ENCODE measurements around the gene TMEM132D. TPM values are rescaled to one million over a fixed set of nuclear protein-coding genes. Genes with fewer than 3 reads are reported as not detected.

The TMEM132D gene
- total RNA-seq, 1 donor from 2014 or later, result not detected

DNA sequence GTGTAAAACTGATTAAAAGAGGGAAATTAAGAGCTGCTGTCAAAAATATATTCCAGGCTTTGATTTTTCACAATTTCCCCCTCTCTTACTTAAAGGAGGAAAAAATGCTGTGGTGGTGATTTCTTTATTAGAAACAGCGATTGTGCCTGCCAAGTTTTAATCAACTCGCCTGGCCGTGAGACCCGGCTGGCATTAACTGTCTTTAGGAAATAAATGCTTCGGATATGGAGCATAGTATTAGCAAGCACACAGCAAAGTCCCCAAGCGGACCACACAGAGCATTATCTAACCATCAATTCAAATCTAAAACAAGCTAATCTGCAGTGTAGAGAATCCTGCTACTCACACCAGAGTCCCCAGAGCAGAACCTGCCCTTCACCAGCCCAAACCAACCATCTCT is 457.1 kb downstream of the TMEM132D start:
- Histone ChIP-seq H3K4me3 (no peak overlapping the region), H3K4me1 (no peaks in the 10 kb centered on the region), H3K36me3 (no peaks in the 10 kb centered on the region), H3K27ac (no peak overlapping the region), H3K9me3 (no peaks in the 10 kb centered on the region), H3K27me3 (no peaks in the 10 kb centered on the region)
- intact Hi-C loops (cut with DNase I), result no loop called here
- DNase-seq (ENCODE audit: extremely low spot score in 2 of 2), result no peak
- no peak for TF ChIP-seq POLR2A (IDR thresholded peaks at IDR 0.05)
- TF ChIP-seq, protein P1, sequence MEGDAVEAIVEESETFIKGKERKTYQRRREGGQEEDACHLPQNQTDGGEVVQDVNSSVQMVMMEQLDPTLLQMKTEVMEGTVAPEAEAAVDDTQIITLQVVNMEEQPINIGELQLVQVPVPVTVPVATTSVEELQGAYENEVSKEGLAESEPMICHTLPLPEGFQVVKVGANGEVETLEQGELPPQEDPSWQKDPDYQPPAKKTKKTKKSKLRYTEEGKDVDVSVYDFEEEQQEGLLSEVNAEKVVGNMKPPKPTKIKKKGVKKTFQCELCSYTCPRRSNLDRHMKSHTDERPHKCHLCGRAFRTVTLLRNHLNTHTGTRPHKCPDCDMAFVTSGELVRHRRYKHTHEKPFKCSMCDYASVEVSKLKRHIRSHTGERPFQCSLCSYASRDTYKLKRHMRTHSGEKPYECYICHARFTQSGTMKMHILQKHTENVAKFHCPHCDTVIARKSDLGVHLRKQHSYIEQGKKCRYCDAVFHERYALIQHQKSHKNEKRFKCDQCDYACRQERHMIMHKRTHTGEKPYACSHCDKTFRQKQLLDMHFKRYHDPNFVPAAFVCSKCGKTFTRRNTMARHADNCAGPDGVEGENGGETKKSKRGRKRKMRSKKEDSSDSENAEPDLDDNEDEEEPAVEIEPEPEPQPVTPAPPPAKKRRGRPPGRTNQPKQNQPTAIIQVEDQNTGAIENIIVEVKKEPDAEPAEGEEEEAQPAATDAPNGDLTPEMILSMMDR (IDR thresholded peaks at IDR 0.05), result no peak
- no peak for TF ChIP-seq POLR2AphosphoS5 (IDR thresholded peaks at IDR 0.05; ENCODE audit: insufficient read depth in 1 of 2, low read depth in 1 of 2)

DNA sequence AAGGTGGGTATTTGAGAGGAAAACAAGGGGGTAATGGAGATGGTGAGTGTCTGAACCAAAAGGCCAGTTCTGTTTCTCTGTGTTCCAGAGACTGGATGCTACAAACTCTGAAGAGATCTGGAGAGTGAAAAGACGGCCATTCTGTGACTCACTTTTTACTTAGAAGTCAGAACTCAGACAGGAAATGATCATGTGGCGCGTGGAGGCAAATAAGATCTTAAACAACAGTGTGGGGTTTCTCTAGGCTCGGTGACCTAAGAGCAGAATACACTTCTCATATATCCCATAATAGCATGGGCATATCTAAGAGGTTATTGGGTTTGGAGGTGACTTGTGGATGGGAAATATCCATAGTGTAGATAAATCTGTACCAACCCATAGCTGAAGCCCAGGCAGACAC is 463.5 kb downstream of the TMEM132D start:
- H3K27ac ChIP-seq, result no peak overlapping the region
- H3K36me3 ChIP-seq, result no peaks in the 10 kb centered on the region
- H3K27me3 ChIP-seq, result no peaks in the 10 kb centered on the region
- TF ChIP-seq, protein P1 (IDR thresholded peaks at IDR 0.05), result no peak
- TF ChIP-seq POLR2AphosphoS5 (IDR thresholded peaks at IDR 0.05; ENCODE audit: insufficient read depth in 1 of 2, low read depth in 1 of 2) (no peak), POLR2A (IDR thresholded peaks at IDR 0.05) (no peak)
- no peak overlapping the region for H3K4me3 ChIP-seq
- intact Hi-C loops (cut with DNase I), result no loop called here
- DNase-seq (ENCODE audit: extremely low spot score in 2 of 2), result no peak
- no peaks in the 10 kb centered on the region for H3K4me1 ChIP-seq
- no peaks in the 10 kb centered on the region for H3K9me3 ChIP-seq

DNA sequence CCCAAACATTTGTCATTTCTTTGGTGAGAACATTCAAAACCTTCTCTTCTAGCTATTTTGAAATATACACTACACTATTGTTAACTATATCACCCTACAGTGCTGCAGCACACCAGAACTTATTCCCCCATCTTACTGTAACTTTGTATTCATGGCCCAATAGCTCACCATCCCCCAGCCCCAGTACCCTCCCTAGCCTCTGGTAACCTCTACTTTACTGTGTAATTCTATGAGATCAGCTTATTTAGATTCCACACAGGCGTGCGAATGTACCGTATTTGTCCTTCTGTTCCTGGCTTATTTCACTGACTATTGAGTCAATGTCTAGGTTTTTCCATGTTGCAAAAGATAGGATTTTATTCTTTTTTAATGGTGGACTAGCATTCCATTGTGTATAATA is 469.0 kb downstream of the TMEM132D start:
- Histone ChIP-seq H3K4me1 (no peaks in the 10 kb centered on the region), H3K27me3 (no peaks in the 10 kb centered on the region), H3K4me3 (no peak overlapping the region), H3K9me3 (no peaks in the 10 kb centered on the region), H3K27ac (no peak overlapping the region), H3K36me3 (no peaks in the 10 kb centered on the region)
- no peak for DNase-seq (ENCODE audit: extremely low spot score in 2 of 2)
- intact Hi-C loops (cut with DNase I), result no loop called here
- no peak for TF ChIP-seq POLR2A (IDR thresholded peaks at IDR 0.05)
- TF ChIP-seq, protein P1 (IDR thresholded peaks at IDR 0.05), result no peak
- no peak for TF ChIP-seq POLR2AphosphoS5 (IDR thresholded peaks at IDR 0.05; ENCODE audit: insufficient read depth in 1 of 2, low read depth in 1 of 2)

DNA sequence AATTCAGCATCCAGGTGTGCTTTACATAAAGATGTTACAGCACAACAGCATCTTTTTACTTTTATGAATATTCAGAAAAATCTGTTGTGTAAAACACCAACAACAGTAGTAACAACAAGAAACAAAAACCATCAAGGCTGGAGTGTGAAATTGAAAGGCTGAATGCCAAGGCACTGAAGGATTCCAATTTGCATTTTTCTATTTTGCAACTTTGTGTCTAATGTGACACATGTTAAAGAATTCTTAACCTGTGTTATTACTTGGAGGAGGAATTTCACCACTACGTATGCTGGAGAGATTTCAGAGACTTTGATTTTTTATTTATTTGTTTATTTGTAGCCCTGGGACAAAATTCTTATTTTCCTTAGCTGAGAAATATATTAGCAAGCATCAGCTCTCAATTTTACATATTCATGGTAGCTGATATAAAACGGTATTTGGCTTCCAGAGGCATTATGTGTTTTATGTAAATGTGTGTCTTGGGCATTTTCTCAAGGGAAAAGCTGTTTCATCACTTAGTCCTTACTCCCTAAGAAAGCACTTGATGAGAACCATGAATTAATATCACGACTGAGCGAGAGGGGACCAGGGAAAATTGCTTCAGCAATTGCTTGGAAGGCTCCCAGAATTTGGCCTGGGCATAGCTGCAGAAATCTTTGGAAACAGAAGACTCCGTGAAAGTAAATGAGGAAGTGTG is 475.4 kb downstream of the TMEM132D start:
- H3K4me1 ChIP-seq, result no peaks in the 10 kb centered on the region
- no peak for TF ChIP-seq POLR2AphosphoS5 (IDR thresholded peaks at IDR 0.05; ENCODE audit: insufficient read depth in 1 of 2, low read depth in 1 of 2)
- TF ChIP-seq POLR2A (IDR thresholded peaks at IDR 0.05), result no peak
- TF ChIP-seq, protein P1 (IDR thresholded peaks at IDR 0.05), result no peak
- intact Hi-C loops (cut with DNase I), result no loop called here

DNA sequence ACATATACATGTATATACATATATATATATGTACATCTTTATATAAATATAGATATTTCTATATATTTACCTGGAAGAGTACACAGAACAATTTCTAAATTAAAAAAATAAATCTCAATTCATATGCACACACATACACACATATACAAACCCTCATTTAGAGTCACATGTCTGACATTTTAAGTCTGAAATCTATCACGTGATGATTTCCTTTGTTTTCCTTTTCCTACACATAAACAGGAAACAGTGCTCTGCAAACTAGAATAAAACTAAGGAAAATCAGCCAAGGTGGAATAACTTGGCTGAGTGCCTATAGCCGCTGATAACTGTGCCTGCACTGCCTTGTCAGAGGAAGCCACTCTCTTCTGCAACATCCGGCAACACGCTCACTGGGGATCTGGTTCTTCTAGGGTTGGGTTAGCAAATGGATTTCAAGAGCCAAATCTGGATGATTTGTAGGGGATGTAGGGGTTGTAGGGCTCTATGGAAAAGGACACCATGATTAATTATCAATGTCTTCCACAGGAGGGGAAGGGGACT is 480.7 kb downstream of the TMEM132D start:
- H3K9me3 ChIP-seq, result no peaks in the 10 kb centered on the region
- H3K4me1 ChIP-seq, result no peaks in the 10 kb centered on the region
- DNase-seq (ENCODE audit: extremely low spot score in 2 of 2), result no peak
- no peaks in the 10 kb centered on the region for H3K27me3 ChIP-seq
- TF ChIP-seq, protein P1 (IDR thresholded peaks at IDR 0.05), result no peak
- TF ChIP-seq POLR2AphosphoS5 (IDR thresholded peaks at IDR 0.05; ENCODE audit: insufficient read depth in 1 of 2, low read depth in 1 of 2) (no peak), POLR2A (IDR thresholded peaks at IDR 0.05) (no peak)
- H3K27ac ChIP-seq, result no peak overlapping the region
- intact Hi-C loops (cut with DNase I), result no loop called here
- H3K36me3 ChIP-seq, result no peaks in the 10 kb centered on the region
- no peak overlapping the region for H3K4me3 ChIP-seq

More for the DNA sequence above, 475.4 kb downstream of the TMEM132D start:
- no peak overlapping the region for H3K4me3 ChIP-seq
- H3K27ac ChIP-seq, result no peak overlapping the region
- no peaks in the 10 kb centered on the region for H3K36me3 ChIP-seq
- H3K9me3 ChIP-seq, result no peaks in the 10 kb centered on the region
- no peaks in the 10 kb centered on the region for H3K27me3 ChIP-seq
- DNase-seq (ENCODE audit: extremely low spot score in 2 of 2), result no peak

Data from vagina (tissue), 2 donors.